ENCODE measurements around the gene SIRPG.

DNA sequence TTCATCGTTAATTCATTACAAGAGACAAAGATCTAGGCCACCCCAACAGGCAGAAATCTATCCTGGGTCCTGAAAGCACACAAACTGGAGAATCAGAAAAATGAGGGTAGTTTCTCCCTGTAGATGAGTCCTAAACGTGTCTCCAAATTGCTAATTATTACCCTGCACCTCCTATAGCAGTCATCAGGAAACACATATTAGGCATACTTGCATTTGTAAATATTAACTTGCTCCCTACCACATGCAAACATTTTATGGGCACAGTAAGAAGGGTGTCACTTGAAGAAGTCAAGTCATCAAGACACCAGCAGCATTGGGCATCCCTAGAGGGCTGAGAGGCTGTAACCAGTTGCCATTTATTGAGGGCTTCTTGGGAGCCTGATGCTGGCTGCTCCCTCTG is 19.8 kb downstream of the SIRPG start:
- TF ChIP-seq, protein P1, sequence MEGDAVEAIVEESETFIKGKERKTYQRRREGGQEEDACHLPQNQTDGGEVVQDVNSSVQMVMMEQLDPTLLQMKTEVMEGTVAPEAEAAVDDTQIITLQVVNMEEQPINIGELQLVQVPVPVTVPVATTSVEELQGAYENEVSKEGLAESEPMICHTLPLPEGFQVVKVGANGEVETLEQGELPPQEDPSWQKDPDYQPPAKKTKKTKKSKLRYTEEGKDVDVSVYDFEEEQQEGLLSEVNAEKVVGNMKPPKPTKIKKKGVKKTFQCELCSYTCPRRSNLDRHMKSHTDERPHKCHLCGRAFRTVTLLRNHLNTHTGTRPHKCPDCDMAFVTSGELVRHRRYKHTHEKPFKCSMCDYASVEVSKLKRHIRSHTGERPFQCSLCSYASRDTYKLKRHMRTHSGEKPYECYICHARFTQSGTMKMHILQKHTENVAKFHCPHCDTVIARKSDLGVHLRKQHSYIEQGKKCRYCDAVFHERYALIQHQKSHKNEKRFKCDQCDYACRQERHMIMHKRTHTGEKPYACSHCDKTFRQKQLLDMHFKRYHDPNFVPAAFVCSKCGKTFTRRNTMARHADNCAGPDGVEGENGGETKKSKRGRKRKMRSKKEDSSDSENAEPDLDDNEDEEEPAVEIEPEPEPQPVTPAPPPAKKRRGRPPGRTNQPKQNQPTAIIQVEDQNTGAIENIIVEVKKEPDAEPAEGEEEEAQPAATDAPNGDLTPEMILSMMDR (IDR thresholded peaks at IDR 0.05), result no peak
- TF ChIP-seq POLR2A (IDR thresholded peaks at IDR 0.05; ENCODE audit: low read length), result no peak
- no peak for TF ChIP-seq EHMT2 (IDR thresholded peaks at IDR 0.05; ENCODE audit: low read depth)
- TF ChIP-seq, protein P2, sequence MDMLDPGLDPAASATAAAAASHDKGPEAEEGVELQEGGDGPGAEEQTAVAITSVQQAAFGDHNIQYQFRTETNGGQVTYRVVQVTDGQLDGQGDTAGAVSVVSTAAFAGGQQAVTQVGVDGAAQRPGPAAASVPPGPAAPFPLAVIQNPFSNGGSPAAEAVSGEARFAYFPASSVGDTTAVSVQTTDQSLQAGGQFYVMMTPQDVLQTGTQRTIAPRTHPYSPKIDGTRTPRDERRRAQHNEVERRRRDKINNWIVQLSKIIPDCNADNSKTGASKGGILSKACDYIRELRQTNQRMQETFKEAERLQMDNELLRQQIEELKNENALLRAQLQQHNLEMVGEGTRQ (IDR thresholded peaks at IDR 0.05), result no peak
- no peak for TF ChIP-seq BHLHE40 (IDR thresholded peaks at IDR 0.05; ENCODE audit: low read depth, low read length)
- no peak for TF ChIP-seq REST (IDR thresholded peaks at IDR 0.05)
- TF ChIP-seq ZNF302 (CRISPR knock-in tag; IDR thresholded peaks at IDR 0.05), result no peak
- TF ChIP-seq RCOR1 (IDR thresholded peaks at IDR 0.05; ENCODE audit: low read depth, low read length), result no peak
